WTC11 (cell line): ENCODE results near the gene HACE1.

ENCODE experiments used
- CREB1 ChIP-seq: sonication (generic); formaldehyde crosslinking; IDR thresholded peaks from 2 replicates; pipeline ENCODE4 v1.8.0; 2023; ENCODE audit warnings: mild to moderate bottlenecking, missing genetic modification reagents
- CTCF ChIP-seq: fragments of 200-600 bp; IDR thresholded peaks from 2 replicates; pipeline ENCODE4 v1.8.0; 2022; ENCODE audit warnings: antibody characterized with exemption
- E2F1 ChIP-seq: sonication (generic); formaldehyde crosslinking; IDR thresholded peaks from 2 replicates; pipeline ENCODE4 v1.8.0; 2022; ENCODE audit warnings: mild to moderate bottlenecking, missing genetic modification reagents
- E2F5 ChIP-seq: sonication (generic); formaldehyde crosslinking; IDR thresholded peaks from 2 replicates; pipeline ENCODE4 v1.8.1; 2022; ENCODE audit warnings: mild to moderate bottlenecking, moderate library complexity, missing genetic modification reagents
- FOXP1 ChIP-seq: sonication (generic); formaldehyde crosslinking; IDR thresholded peaks from 2 replicates; pipeline ENCODE4 v1.8.0; 2022; ENCODE audit warnings: missing genetic modification reagents, mild to moderate bottlenecking, moderate library complexity, borderline replicate concordance
- FOXP4 ChIP-seq: sonication (generic); formaldehyde crosslinking; IDR thresholded peaks from 2 replicates; pipeline ENCODE4 v1.8.0; 2022; ENCODE audit warnings: mild to moderate bottlenecking, missing genetic modification reagents
- MAX ChIP-seq: sonication (generic); formaldehyde crosslinking; IDR thresholded peaks from 2 replicates; pipeline ENCODE4 v1.8.0; 2022; ENCODE audit warnings: mild to moderate bottlenecking, missing genetic modification reagents
- PREB ChIP-seq: sonication (generic); formaldehyde crosslinking; IDR thresholded peaks from 2 replicates; pipeline ENCODE4 v1.8.1; 2022; ENCODE audit warnings: mild to moderate bottlenecking, missing genetic modification reagents, moderate library complexity, borderline replicate concordance
- SMAD3 ChIP-seq: sonication (generic); formaldehyde crosslinking; IDR thresholded peaks from 2 replicates; pipeline ENCODE4 v1.8.0; 2022; ENCODE audit warnings: missing genetic modification reagents, mild to moderate bottlenecking, borderline replicate concordance
- SP1 ChIP-seq: sonication (generic); formaldehyde crosslinking; conservative IDR thresholded peaks from 2 replicates; pipeline ENCODE4 v1.8.1; 2022; ENCODE audit warnings: missing genetic modification reagents
- TCF7 ChIP-seq: sonication (generic); formaldehyde crosslinking; IDR thresholded peaks from 2 replicates; pipeline ENCODE4 v1.8.0; 2022; ENCODE audit warnings: mild to moderate bottlenecking, low read depth, missing genetic modification reagents, moderate library complexity
- USF1 ChIP-seq: sonication (generic); formaldehyde crosslinking; IDR thresholded peaks from 2 replicates; pipeline ENCODE4 v1.8.0; 2022; ENCODE audit warnings: mild to moderate bottlenecking, missing genetic modification reagents
- ZNF396 ChIP-seq: fragments of 250-450 bp; sonication (Bioruptor Pico); IDR thresholded peaks from 2 replicates; pipeline ENCODE4 v1.8.0; 2021; ENCODE audit warnings: mild to moderate bottlenecking, moderate library complexity, borderline replicate concordance
- ZNF423 ChIP-seq: fragments of 250-450 bp; sonication (Bioruptor Pico); IDR thresholded peaks from 2 replicates; pipeline ENCODE4 v2.1.2; 2022; ENCODE audit warnings: mild to moderate bottlenecking, moderate library complexity

GRCh38 chr6:104829183-104829958 is 30.3 kb downstream of the HACE1 start:
- TF ChIP-seq SP1 (CRISPR knock-in tag) (no peak), CTCF (no peak), E2F1 (CRISPR knock-in tag) (no peak), MAX (CRISPR knock-in tag) (no peak), TCF7 (no peak), USF1 (no peak), ZNF423 (CRISPR knock-in tag) (no peak), PREB (CRISPR knock-in tag) (no peak), FOXP4 (CRISPR knock-in tag) (no peak), E2F5 (CRISPR knock-in tag) (no peak), SMAD3 (CRISPR knock-in tag) (no peak), CREB1 (CRISPR knock-in tag) (no peak), FOXP1 (CRISPR knock-in tag) (no peak), ZNF396 (CRISPR knock-in tag) (no peak)
